GM23338 (cell line): ENCODE data around the gene GRID1. TPM values are rescaled to one million over a fixed set of nuclear protein-coding genes. Genes with fewer than 3 reads are reported as not detected.

ENCODE experiments used
- ATAC-seq: fragments of 200-7000 bp; cut with Tn5 transposase; 3 replicates; pipeline ENCODE4 v1.9.1; 2020
- DNase-seq: peaks from one replicate; pipeline ENCODE4 v3.0.0-alpha.2; 2015; ENCODE audit warnings: low spot score
- H2AFZ ChIP-seq: fragments of 200-600 bp; sonication (generic); 2 replicates; pipeline ENCODE4 v1.8.0; 2016; ENCODE audit warnings: antibody characterized with exemption, mild to moderate bottlenecking, moderate library complexity
- H3F3A ChIP-seq: fragments of 200-600 bp; sonication (generic); replicated peaks from 2 replicates; pipeline ENCODE4 v1.8.0; 2017; ENCODE audit warnings: antibody characterized with exemption, mixed run types, low read depth
- H3K27ac ChIP-seq: fragments of 200-600 bp; sonication (generic); 2 replicates; pipeline ENCODE4 v1.6.1; 2016; ENCODE audit warnings: low read depth
- H3K27me3 ChIP-seq: fragments of 200-600 bp; sonication (generic); 2 replicates; pipeline ENCODE4 v1.8.0; 2016; ENCODE audit warnings: mild to moderate bottlenecking, mixed run types, moderate library complexity; ENCODE audit not compliant: insufficient read depth
- H3K36me3 ChIP-seq: fragments of 200-600 bp; sonication (generic); 2 replicates; pipeline ENCODE4 v1.8.0; 2016; ENCODE audit warnings: mild to moderate bottlenecking; ENCODE audit not compliant: insufficient read depth
- H3K4me1 ChIP-seq: fragments of 200-600 bp; sonication (generic); 2 replicates; pipeline ENCODE4 v1.8.0; 2016; ENCODE audit warnings: mild to moderate bottlenecking, moderate library complexity; ENCODE audit not compliant: insufficient read depth
- H3K4me2 ChIP-seq: fragments of 200-600 bp; sonication (generic); 2 replicates; pipeline ENCODE4 v1.7.1; 2017; ENCODE audit warnings: mixed run types
- H3K4me3 ChIP-seq: fragments of 200-600 bp; sonication (generic); 2 replicates; pipeline ENCODE4 v1.6.1; 2016; ENCODE audit warnings: mixed run types
- H3K79me2 ChIP-seq: fragments of 200-600 bp; sonication (generic); replicated peaks from 2 replicates; pipeline ENCODE4 v1.8.0; 2017; ENCODE audit warnings: mild to moderate bottlenecking; ENCODE audit not compliant: insufficient read depth
- H3K9me2 ChIP-seq: fragments of 200-600 bp; sonication (generic); 2 replicates; pipeline ENCODE4 v1.8.0; 2017; ENCODE audit not compliant: insufficient read depth
- H4K20me1 ChIP-seq: fragments of 200-600 bp; sonication (generic); replicated peaks from 2 replicates; pipeline ENCODE4 v1.8.0; 2017; ENCODE audit warnings: mild to moderate bottlenecking; ENCODE audit not compliant: insufficient read depth
- H3K27ac Mint-ChIP-seq: 2 replicates; pipeline ENCODE4 v1.8.0; 2020; ENCODE audit warnings: inconsistent platforms, mild to moderate bottlenecking, moderate library complexity, mixed read lengths
- H3K27me3 Mint-ChIP-seq: 3 replicates; pipeline ENCODE4 v1.8.0; 2022; ENCODE audit warnings: low read depth, mild to moderate bottlenecking, moderate library complexity, mixed read lengths, inconsistent platforms; ENCODE audit not compliant: insufficient read depth, poor library complexity
- H3K36me3 Mint-ChIP-seq: 3 replicates; pipeline ENCODE4 v1.8.0; 2021; ENCODE audit warnings: low read depth, mild to moderate bottlenecking, inconsistent platforms, moderate library complexity, mixed read lengths
- H3K4me1 Mint-ChIP-seq: 3 replicates; pipeline ENCODE4 v1.8.0; 2020; ENCODE audit warnings: mild to moderate bottlenecking, inconsistent platforms, mixed read lengths
- H3K4me3 Mint-ChIP-seq: 3 replicates; pipeline ENCODE4 v1.8.0; 2021; ENCODE audit warnings: moderate library complexity, mild to moderate bottlenecking, inconsistent platforms, mixed read lengths
- H3K9me3 Mint-ChIP-seq: 3 replicates; pipeline ENCODE4 v1.8.0; 2020; ENCODE audit warnings: moderate library complexity, mild to moderate bottlenecking, inconsistent platforms, mixed read lengths
- CREB1 ChIP-seq: fragments of 250-450 bp; sonication (Bioruptor Pico); IDR thresholded peaks from 2 replicates; pipeline ENCODE4 v1.5.0; 2020; ENCODE audit warnings: low read depth, mild to moderate bottlenecking, moderate library complexity
- CTCF ChIP-seq, 2 experiments: fragments of 200-600 bp in 1 of 2; sonication (generic) in 1 of 2; conservative IDR thresholded peaks; 2 replicates each; pipeline versions ENCODE4 v1.5.1 to v1.6.1; 2016 to 2017; ENCODE audit warnings: antibody characterized with exemption in 2 of 2, low read depth in 2 of 2, mild to moderate bottlenecking in 2 of 2, moderate library complexity in 1 of 2
- ETS1 ChIP-seq: IDR thresholded peaks from 2 replicates; pipeline ENCODE4 v1.6.1; 2016; ENCODE audit warnings: antibody characterized with exemption
- EZH2 ChIP-seq: fragments of 200-600 bp; sonication (generic); IDR thresholded peaks from one replicate; pipeline ENCODE4 v1.8.0; 2017; ENCODE audit warnings: antibody characterized with exemption, mild to moderate bottlenecking, low read depth; ENCODE audit not compliant: unreplicated experiment
- EZH2phosphoT487 ChIP-seq: fragments of 200-600 bp; sonication (generic); IDR thresholded peaks from one replicate; pipeline ENCODE4 v1.8.1; 2018; ENCODE audit warnings: antibody characterized with exemption; ENCODE audit not compliant: unreplicated experiment
- JUNB ChIP-seq: IDR thresholded peaks from one replicate; pipeline ENCODE4 v1.6.1; 2016; ENCODE audit warnings: antibody characterized with exemption; ENCODE audit not compliant: unreplicated experiment
- NANOG ChIP-seq: IDR thresholded peaks from 2 replicates; pipeline ENCODE4 v1.6.1; 2016; ENCODE audit warnings: antibody characterized with exemption, borderline replicate concordance
- REST ChIP-seq: IDR thresholded peaks from one replicate; pipeline ENCODE4 v1.6.1; 2018; ENCODE audit warnings: antibody characterized with exemption; ENCODE audit not compliant: unreplicated experiment
- STAT1 ChIP-seq: IDR thresholded peaks from one replicate; pipeline ENCODE4 v1.6.1; 2016; ENCODE audit warnings: antibody characterized with exemption; ENCODE audit not compliant: unreplicated experiment
- ZNF114 ChIP-seq: fragments of 250-450 bp; sonication (Bioruptor Pico); IDR thresholded peaks from 2 replicates; pipeline ENCODE4 v1.5.0; 2020; ENCODE audit warnings: mild to moderate bottlenecking, moderate library complexity
- ZNF331 ChIP-seq: fragments of 250-450 bp; sonication (Bioruptor Pico); IDR thresholded peaks from 2 replicates; pipeline ENCODE4 v1.5.0; 2020; ENCODE audit warnings: low read depth, mild to moderate bottlenecking, moderate library complexity
- ZNF462 ChIP-seq: fragments of 250-450 bp; sonication (Bioruptor Pico); IDR thresholded peaks from 2 replicates; pipeline ENCODE4 v1.5.0; 2020; ENCODE audit warnings: mild to moderate bottlenecking, moderate library complexity
- polyA plus RNA-seq: library from polyadenylated mRNA; unstranded; fragments of >200 nt; fragmentation: Nextera tagmentation; extraction: Ambion mirVana; gene quantifications from 2 replicates; pipeline ENCODE4 v1.2.1, GENCODE V29; 2016
- total RNA-seq: library from RNA; depleted of rRNA; stranded (reverse); fragments of >200 nt; shearing (Covaris generic); gene quantifications from 2 replicates; pipeline ENCODE4 v1.2.3, GENCODE V29; 2014

Gene GRID1
- total and polyA plus RNA-seq, 2 experiments from 2014 or later = 0.14 to 0.15 TPM

GRCh38 chr10:85682621-85683020 is 684.0 kb downstream of the GRID1 start:
- Mint-ChIP-seq H3K4me1 (no peaks in the 10 kb centered on the region), H3K27me3 (peaks cover 3% of the 10 kb centered on the region), H3K36me3 (peaks cover 15% of the 10 kb centered on the region; the same call in 1 of the 3 replicates), H3K27ac (no peak overlapping the region), H3K9me3 (peaks cover 70% of the 10 kb centered on the region), H3K4me3 (no peak overlapping the region)
- Histone ChIP-seq H3K4me1 (no peaks in the 10 kb centered on the region), H3K4me2 (no peak overlapping the region), H3K79me2 (no peaks in the 10 kb centered on the region), H3K4me3 (no peak overlapping the region), H3F3A (no peaks in the 10 kb centered on the region), H2AFZ (no peak overlapping the region), H3K27ac (no peak overlapping the region), H4K20me1 (no peaks in the 10 kb centered on the region), H3K27me3 (no peaks in the 10 kb centered on the region), H3K9me2 (no peaks in the 10 kb centered on the region), H3K36me3 (no peaks in the 10 kb centered on the region)
- ATAC-seq (no peak), DNase-seq (no peak)
- no peak for TF ChIP-seq ETS1
- TF ChIP-seq ZNF114 (CRISPR knock-in tag) = no peak
- TF ChIP-seq REST = no peak
- TF ChIP-seq EZH2 = no peak
- no peak for TF ChIP-seq EZH2phosphoT487
- TF ChIP-seq ZNF462 = no peak
- TF ChIP-seq NANOG = no peak
- no peak for TF ChIP-seq STAT1
- no peak for TF ChIP-seq CREB1 (CRISPR knock-in tag)
- no peak for TF ChIP-seq CTCF (conservative IDR thresholded peaks at IDR 0.05; ENCODE audit: low read depth in 2 of 2)
- TF ChIP-seq ZNF331 (CRISPR knock-in tag) = no peak
- TF ChIP-seq JUNB = no peak
